ENCODE data around the gene POLN. TPM values are rescaled to one million over a fixed set of nuclear protein-coding genes. Genes with fewer than 3 reads are reported as not detected.

POLN gene
- total and polyA plus RNA-seq, 2 of the 4 experiments (the other 2 are of a cell fraction): 0.63 to 0.72 TPM

DNA sequence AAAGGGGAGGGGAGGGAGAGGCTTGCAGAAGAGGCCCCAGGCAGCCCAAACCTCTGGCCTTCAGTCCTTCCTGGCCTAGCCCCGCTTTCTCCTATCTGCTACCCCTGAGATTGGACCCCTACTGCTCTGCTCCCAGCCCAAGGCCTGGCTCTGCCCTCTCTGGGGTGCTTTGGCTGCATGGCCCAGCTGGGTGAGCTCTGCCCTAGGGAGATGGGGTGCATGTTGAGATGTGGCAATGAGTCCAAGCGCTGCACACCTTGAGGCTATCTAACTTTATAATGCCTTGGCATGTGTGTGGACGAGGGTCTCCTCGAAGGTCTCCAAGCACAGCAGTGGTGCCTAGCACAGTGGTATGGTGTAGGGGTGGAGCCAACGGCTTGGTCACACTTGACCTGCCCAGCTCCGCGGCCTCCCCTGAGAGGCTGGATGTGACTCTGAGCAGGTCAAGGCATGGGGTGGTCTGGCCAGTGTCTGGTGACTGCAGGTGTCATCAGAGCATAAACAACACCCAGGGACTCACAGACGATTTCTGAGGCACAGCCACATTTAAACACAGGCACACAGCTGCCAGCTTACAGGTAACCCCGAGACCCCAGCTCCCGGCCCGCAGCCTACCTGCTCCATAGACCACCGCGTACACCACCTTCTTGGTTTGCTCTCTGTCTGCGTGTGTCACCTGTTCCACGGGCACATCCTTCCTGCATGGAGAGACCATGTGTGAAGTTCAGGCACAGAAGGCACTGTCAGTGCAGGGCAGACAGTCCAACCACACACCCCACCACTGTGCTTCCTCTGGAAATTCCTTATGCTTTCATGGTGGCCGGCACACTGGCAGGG, 146.5 kb downstream of the POLN start:
- Histone ChIP-seq H3K9ac (ENCODE audit: low read depth, low read length) (no peak overlapping the region), H3K27ac (ENCODE audit: insufficient read depth, low read length) (no peak overlapping the region), H3K4ac (ENCODE audit: low read depth, low read length) (no peak overlapping the region), H3K9me1 (ENCODE audit: insufficient read depth, low read length) (no peaks in the 10 kb centered on the region), H3K56ac (ENCODE audit: extremely low read depth, insufficient read depth, low read length) (no peak overlapping the region), H3K4me1 (ENCODE audit: control insufficient read depth, insufficient read depth, low read length) (0 out of 2 replicates have a peak, but pooled peaks cover 1% of the 10 kb centered on the region), H2BK5ac (ENCODE audit: low read depth, low read length, poor library complexity, severe bottlenecking) (no peak overlapping the region), H3K36me3 (ENCODE audit: control insufficient read depth, insufficient read depth, low read length) (no peaks in the 10 kb centered on the region), H3K4me2 (ENCODE audit: low read depth, low read length) (no peak overlapping the region), H4K91ac (ENCODE audit: insufficient read depth, low read depth, low read length) (no peak overlapping the region), H2BK20ac (ENCODE audit: low read depth, low read length) (no peak overlapping the region), H3K27me3 (ENCODE audit: control insufficient read depth, insufficient read depth, low read length) (peaks cover 16% of the 10 kb centered on the region), H2AFZ (replicated peaks; ENCODE audit: low read length, poor library complexity) (peak overlapping the region; percentile 48), H2AK9ac (replicated peaks; ENCODE audit: low read depth, low read length, poor library complexity) (no peak overlapping the region), H2AK5ac (ENCODE audit: low read depth, low read length) (no peak overlapping the region), H3K9me3 (ENCODE audit: control insufficient read depth, insufficient read depth, low read length) (peaks cover 12% of the 10 kb centered on the region), H4K5ac (ENCODE audit: low read depth, low read length) (no peak overlapping the region), H2BK15ac (ENCODE audit: low read depth, low read length) (no peak overlapping the region), H4K8ac (ENCODE audit: low read depth in 2 of 2, low read length in 2 of 2) (no peak overlapping the region), H3K4me3 (ENCODE audit: insufficient read depth, low read depth, low read length) (no peak overlapping the region), H2BK120ac (ENCODE audit: low read depth, low read length) (no peak overlapping the region), H3K18ac (ENCODE audit: low read depth, low read length) (no peak overlapping the region), H3K23ac (ENCODE audit: low read depth, low read length) (no peak overlapping the region), H4K20me1 (ENCODE audit: insufficient read depth, low read length) (no peaks in the 10 kb centered on the region), H3K79me1 (ENCODE audit: low read depth in 1 of 2, low read length in 2 of 2) (no peaks in the 10 kb centered on the region), H3K14ac (replicated peaks; ENCODE audit: low read depth, low read length) (no peak overlapping the region)
- 70% methylated on average over 6 of the region's 16 CpGs; no CpG with 5 or more reads in 1 of the 2 experiments for WGBS, 2 experiments (ENCODE audit: extremely low coverage in 2 of 2, insufficient read length in 1 of 2)
- no TSS peak for BruUV-seq (replicated peaks)
- in situ Hi-C loops (cut with MboI; ENCODE audit: low sequenced_read_pairs): no loop called here
- ATAC-seq (ENCODE audit: low read depth): 0 out of 2 replicates have a peak, but pooled peaks have one; percentile 44
- intact Hi-C loops (cut with micrococcal nuclease): no loop called here
- CTCF ChIA-PET: no interaction called here
- dilution Hi-C loops (cut with HindIII; ENCODE audit: low sequenced_read_pairs, unreplicated experiment): no loop called here
- POLR2A ChIA-PET (ENCODE audit: unreplicated experiment): no interaction called here
- DNase-seq: no peak
- TF ChIP-seq MXI1 (IDR thresholded peaks at IDR 0.05; ENCODE audit: borderline replicate concordance, low read depth, low read length) (no peak), RCOR1 (IDR thresholded peaks at IDR 0.05; ENCODE audit: insufficient replicate concordance, low read length) (no peak), RFX5 (IDR thresholded peaks at IDR 0.05; ENCODE audit: low read depth, low read length) (no peak), MAFK (IDR thresholded peaks at IDR 0.05; ENCODE audit: low read depth, low read length) (no peak), MAZ (IDR thresholded peaks at IDR 0.05; ENCODE audit: borderline replicate concordance, low read depth, low read length) (no peak), SMC3 (IDR thresholded peaks at IDR 0.05; ENCODE audit: low read depth, low read length) (no peak), RAD21 (IDR thresholded peaks at IDR 0.05; ENCODE audit: low read length) (no peak), POLR2A (IDR thresholded peaks at IDR 0.05; ENCODE audit: low read depth, low read length) (no peak), NFE2L2 (IDR thresholded peaks at IDR 0.05; ENCODE audit: low read depth, low read length) (no peak), BHLHE40 (IDR thresholded peaks at IDR 0.05; ENCODE audit: low read depth, low read length) (no peak), CHD1 (IDR thresholded peaks at IDR 0.05; ENCODE audit: low read depth, low read length) (no peak), CEBPB (IDR thresholded peaks at IDR 0.05; ENCODE audit: low read depth, low read length) (no peak), FOS (IDR thresholded peaks at IDR 0.05; ENCODE audit: low read depth, low read length) (no peak)
- TF ChIP-seq, protein P1, sequence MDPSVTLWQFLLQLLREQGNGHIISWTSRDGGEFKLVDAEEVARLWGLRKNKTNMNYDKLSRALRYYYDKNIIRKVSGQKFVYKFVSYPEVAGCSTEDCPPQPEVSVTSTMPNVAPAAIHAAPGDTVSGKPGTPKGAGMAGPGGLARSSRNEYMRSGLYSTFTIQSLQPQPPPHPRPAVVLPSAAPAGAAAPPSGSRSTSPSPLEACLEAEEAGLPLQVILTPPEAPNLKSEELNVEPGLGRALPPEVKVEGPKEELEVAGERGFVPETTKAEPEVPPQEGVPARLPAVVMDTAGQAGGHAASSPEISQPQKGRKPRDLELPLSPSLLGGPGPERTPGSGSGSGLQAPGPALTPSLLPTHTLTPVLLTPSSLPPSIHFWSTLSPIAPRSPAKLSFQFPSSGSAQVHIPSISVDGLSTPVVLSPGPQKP (IDR thresholded peaks at IDR 0.05; ENCODE audit: borderline replicate concordance, low read depth, low read length): no peak
- TF ChIP-seq, protein P2, sequence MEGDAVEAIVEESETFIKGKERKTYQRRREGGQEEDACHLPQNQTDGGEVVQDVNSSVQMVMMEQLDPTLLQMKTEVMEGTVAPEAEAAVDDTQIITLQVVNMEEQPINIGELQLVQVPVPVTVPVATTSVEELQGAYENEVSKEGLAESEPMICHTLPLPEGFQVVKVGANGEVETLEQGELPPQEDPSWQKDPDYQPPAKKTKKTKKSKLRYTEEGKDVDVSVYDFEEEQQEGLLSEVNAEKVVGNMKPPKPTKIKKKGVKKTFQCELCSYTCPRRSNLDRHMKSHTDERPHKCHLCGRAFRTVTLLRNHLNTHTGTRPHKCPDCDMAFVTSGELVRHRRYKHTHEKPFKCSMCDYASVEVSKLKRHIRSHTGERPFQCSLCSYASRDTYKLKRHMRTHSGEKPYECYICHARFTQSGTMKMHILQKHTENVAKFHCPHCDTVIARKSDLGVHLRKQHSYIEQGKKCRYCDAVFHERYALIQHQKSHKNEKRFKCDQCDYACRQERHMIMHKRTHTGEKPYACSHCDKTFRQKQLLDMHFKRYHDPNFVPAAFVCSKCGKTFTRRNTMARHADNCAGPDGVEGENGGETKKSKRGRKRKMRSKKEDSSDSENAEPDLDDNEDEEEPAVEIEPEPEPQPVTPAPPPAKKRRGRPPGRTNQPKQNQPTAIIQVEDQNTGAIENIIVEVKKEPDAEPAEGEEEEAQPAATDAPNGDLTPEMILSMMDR (conservative IDR thresholded peaks at IDR 0.05; ENCODE audit: low read depth, low read length): no peak

Data from IMR-90 (cell line).